NCI-H2227 (cell line): ENCODE measurements around the gene GSC2.

Experiments used
- DNase-seq: peaks from one replicate; lab custom pipeline; 2025; ENCODE audit not compliant: unreplicated experiment; lab: John Stamatoyannopoulos, UW

The GSC2 gene

GRCh38 chr22:19149991-19150390 is at the start of gene GSC2:
Gene GSC2 (minus strand): TSS chr22:19150292. CDS start chr22:19150283, 9 bp downstream.
- DNase-seq, result no peak

GRCh38 chr22:19199479-19199878 is 49.4 kb upstream of the GSC2 start:
- DNase-seq, result no peak

GRCh38 chr22:19197997-19198865 is 48.1 kb upstream of the GSC2 start:
- DNase-seq, result no peak

- DNase-seq, result peak; percentile 26
Observed at GRCh38 chr22:19196841-19197612, 46.9 kb upstream of the GSC2 start.

GRCh38 chr22:19195796-19196731 is 46.0 kb upstream of the GSC2 start:
- DNase-seq, result no peak

GRCh38 chr22:19194766-19195536 is 44.9 kb upstream of the GSC2 start:
- no peak for DNase-seq

- DNase-seq, result no peak
Observed at GRCh38 chr22:19193879-19194278, 43.8 kb upstream of the GSC2 start.

GRCh38 chr22:19187716-19188563 is 37.8 kb upstream of the GSC2 start:
- DNase-seq, result no peak

- no peak for DNase-seq
Observed at GRCh38 chr22:19184276-19184997, 34.3 kb upstream of the GSC2 start.

- DNase-seq, result no peak
Observed at GRCh38 chr22:19183216-19183615, 33.1 kb upstream of the GSC2 start.

GRCh38 chr22:19182472-19183157 is 32.5 kb upstream of the GSC2 start:
- no peak for DNase-seq

- DNase-seq, result no peak
Observed at GRCh38 chr22:19181786-19182471, 31.8 kb upstream of the GSC2 start.

GRCh38 chr22:19180740-19181410 is 30.8 kb upstream of the GSC2 start:
- no peak for DNase-seq

GRCh38 chr22:19180234-19180633 is 30.1 kb upstream of the GSC2 start:
- DNase-seq, result no peak

- DNase-seq, result peak; percentile 84
Observed at GRCh38 chr22:19179497-19180048, 29.5 kb upstream of the GSC2 start.

GRCh38 chr22:19178657-19179496 is 28.8 kb upstream of the GSC2 start, which contains the start of gene SLC25A1:
Gene SLC25A1 (minus strand): TSS chr22:19178736. CDS start chr22:19178673, 63 bp downstream.
- peak; percentile 95 for DNase-seq
